EH (cell line): ENCODE data around the gene EFHD2.

Source experiments
- DNase-seq: peaks from one replicate; pipeline ENCODE4 v3.0.0-alpha.2; 2015; ENCODE audit warnings: low read depth

The EFHD2 gene

GRCh38 chr1:15430787-15431570, 21.3 kb downstream of the EFHD2 start:
- peak; percentile 51 for DNase-seq

GRCh38 chr1:15431571-15431948, 21.9 kb downstream of the EFHD2 start:
- no peak for DNase-seq

- DNase-seq, result no peak
Measured at GRCh38 chr1:15432324-15432723, 22.6 kb downstream of the EFHD2 start.

GRCh38 chr1:15433471-15433870, 23.8 kb downstream of the EFHD2 start:
- no peak for DNase-seq

GRCh38 chr1:15434739-15435138, 25.1 kb downstream of the EFHD2 start:
- DNase-seq, result peak; percentile 43

GRCh38 chr1:15435239-15436077, 25.8 kb downstream of the EFHD2 start:
- DNase-seq, result no peak

GRCh38 chr1:15436881-15437442, 27.3 kb downstream of the EFHD2 start:
- DNase-seq, result no peak

- no peak for DNase-seq
Measured at GRCh38 chr1:15439325-15439724, 29.6 kb downstream of the EFHD2 start.

GRCh38 chr1:15440357-15440756, 30.7 kb downstream of the EFHD2 start:
- no peak for DNase-seq

GRCh38 chr1:15441247-15441646, 31.6 kb downstream of the EFHD2 start:
- DNase-seq, result no peak

- no peak for DNase-seq
Measured at GRCh38 chr1:15442119-15442518, 32.4 kb downstream of the EFHD2 start.

- no peak for DNase-seq
Measured at GRCh38 chr1:15442759-15443158, 33.1 kb downstream of the EFHD2 start.

- no peak for DNase-seq
Measured at GRCh38 chr1:15443281-15443680, 33.6 kb downstream of the EFHD2 start.

- DNase-seq, result no peak
Measured at GRCh38 chr1:15444468-15445389, 35.0 kb downstream of the EFHD2 start.

GRCh38 chr1:15445390-15446122, 35.9 kb downstream of the EFHD2 start:
- no peak for DNase-seq

- no peak for DNase-seq
Measured at GRCh38 chr1:15446212-15446611, 36.5 kb downstream of the EFHD2 start.

GRCh38 chr1:15448877-15449462, 39.3 kb downstream of the EFHD2 start:
- DNase-seq, result no peak

GRCh38 chr1:15449567-15449966, 39.9 kb downstream of the EFHD2 start:
- no peak for DNase-seq

GRCh38 chr1:15451014-15451722, 41.5 kb downstream of the EFHD2 start:
- DNase-seq, result no peak

- DNase-seq, result peak; percentile 23
Measured at GRCh38 chr1:15452216-15452615, 42.5 kb downstream of the EFHD2 start.
